GM12891 (cell line): ENCODE results near the gene VTI1A.

Experiments used
- PAX5 ChIP-seq: IDR thresholded peaks from 2 replicates; pipeline ENCODE4 v1.6.1; 2011; ENCODE audit warnings: low read length, moderate library complexity, mild to moderate bottlenecking; ENCODE audit not compliant: insufficient read depth, severe bottlenecking
- POLR2A ChIP-seq: IDR thresholded peaks from 2 replicates; pipeline ENCODE4 v1.6.1; 2011; ENCODE audit warnings: low read depth, low read length, control low read depth
- POLR2AphosphoS5 ChIP-seq: IDR thresholded peaks from 2 replicates; pipeline ENCODE4 v1.6.1; 2011; ENCODE audit warnings: low read depth, low read length, control low read depth

DNA sequence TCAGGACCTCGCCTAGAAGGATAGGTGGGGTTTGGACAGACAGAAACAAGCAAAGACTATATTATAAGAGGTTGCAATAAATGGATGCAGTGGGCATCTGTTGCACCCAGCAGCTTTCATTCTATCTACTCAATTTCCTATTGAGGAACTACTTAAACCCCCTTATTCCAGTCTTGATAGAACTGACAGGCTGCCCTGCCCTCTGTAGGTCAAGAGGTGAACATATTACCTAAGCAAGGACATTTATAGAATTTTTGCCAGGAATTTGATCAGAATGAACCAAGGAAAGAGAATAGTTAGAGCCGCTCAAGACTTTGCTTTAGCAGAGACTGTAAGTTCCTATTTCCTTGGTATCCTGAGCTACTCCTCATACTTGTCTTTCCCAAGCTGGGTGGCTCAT is 9.5 kb downstream of the VTI1A start:
- TF ChIP-seq POLR2A (no peak), POLR2AphosphoS5 (no peak), PAX5 (no peak)
